PC-3 (cell line): ENCODE measurements around the gene CD180.

Experiments
- CTCF ChIP-seq: fragments of 300-600 bp; sonication (generic); conservative IDR thresholded peaks from 2 replicates; pipeline ENCODE4 v1.5.1; 2017; ENCODE audit warnings: antibody characterized with exemption, low read depth, mild to moderate bottlenecking, low read length
- EZH2 ChIP-seq: fragments of 300-600 bp; sonication (generic); IDR thresholded peaks from one replicate; pipeline ENCODE4 v1.6.1; 2017; ENCODE audit warnings: antibody characterized with exemption, mild to moderate bottlenecking, low read length; ENCODE audit not compliant: unreplicated experiment
- EZH2phosphoT487 ChIP-seq: fragments of 300-600 bp; sonication (generic); IDR thresholded peaks from 2 replicates; pipeline ENCODE4 v1.6.1; 2018; ENCODE audit warnings: mild to moderate bottlenecking, antibody characterized with exemption, low read length, borderline replicate concordance

GRCh38 chr5:67201897-67202549 lies 5.4 kb upstream of the CD180 start:
- no peak for TF ChIP-seq CTCF
- no peak for TF ChIP-seq EZH2
- no peak for TF ChIP-seq EZH2phosphoT487
